GM21367 (cell line): Measurements from ENCODE around the gene TRMT1.

ENCODE experiments used
- ATAC-seq: cut with Tn5 transposase; IDR thresholded peaks from one replicate; pipeline ENCODE4 v1.9.1; 2021; ENCODE audit not compliant: unreplicated experiment

Gene TRMT1

GRCh38 chr19:13074378-13074777 lies 42.2 kb downstream of the TRMT1 start:
- no peak for ATAC-seq

- ATAC-seq = no peak
Measured at GRCh38 chr19:13073263-13073662, 43.3 kb downstream of the TRMT1 start.

- no peak for ATAC-seq
Measured at GRCh38 chr19:13072188-13072908, 44.2 kb downstream of the TRMT1 start.

- ATAC-seq = no peak
Measured at GRCh38 chr19:13071444-13072187, 44.9 kb downstream of the TRMT1 start.

GRCh38 chr19:13070425-13071140 lies 46.0 kb downstream of the TRMT1 start:
- ATAC-seq = no peak

- no peak for ATAC-seq
Measured at GRCh38 chr19:13069415-13070359, 46.9 kb downstream of the TRMT1 start.

- ATAC-seq = no peak
Measured at GRCh38 chr19:13068085-13068846, 48.3 kb downstream of the TRMT1 start.

GRCh38 chr19:13066933-13067807 lies 49.4 kb downstream of the TRMT1 start:
- ATAC-seq = no peak

- ATAC-seq = no peak
Measured at GRCh38 chr19:13066226-13066625, 50.3 kb downstream of the TRMT1 start.

- no peak for ATAC-seq
Measured at GRCh38 chr19:13064092-13064489, 52.4 kb downstream of the TRMT1 start.

GRCh38 chr19:13063461-13064091 lies 53.0 kb downstream of the TRMT1 start:
- ATAC-seq = no peak

GRCh38 chr19:13062317-13062716 lies 54.2 kb downstream of the TRMT1 start:
- no peak for ATAC-seq

- no peak for ATAC-seq
Measured at GRCh38 chr19:13060964-13061927, 55.3 kb downstream of the TRMT1 start.

GRCh38 chr19:13060233-13060963 lies 56.1 kb downstream of the TRMT1 start:
- ATAC-seq = no peak

- ATAC-seq = no peak
Measured at GRCh38 chr19:13058951-13059660, 57.4 kb downstream of the TRMT1 start.

GRCh38 chr19:13057744-13058143 lies 58.8 kb downstream of the TRMT1 start:
- no peak for ATAC-seq
